HepG2 (cell line): Measurements from ENCODE around the gene IRAK1BP1. TPM values are rescaled to one million over a fixed set of nuclear protein-coding genes. Genes with fewer than 3 reads are reported as not detected.

Experiments
- ATAC-seq: fragments of 200-7000 bp; cut with Tn5 transposase; 3 replicates; pipeline ENCODE4 v1.9.1; 2020; ENCODE audit warnings: mild to moderate bottlenecking, moderate library complexity
- BruUV-seq: library from RNA; stranded (reverse); fragments of 400-500 nt; replicated peaks from 2 replicates; lab custom pipeline; 2021; lab: Mats Ljungman, UMichigan
- CTCF ChIA-PET: fragments of 300-600 bp; formaldehyde crosslinking; extraction: SDS; loops from one replicate; lab custom pipeline; 2021; ENCODE audit warnings: low total read pairs, inconsistent platforms, low intra/inter-chr PET ratio; lab: Yijun Ruan, JAX
- POLR2A ChIA-PET: fragments of 350-600 bp; sonication (Branson Sonifier 250); formaldehyde crosslinking; loops from one replicate; lab custom pipeline; 2020; ENCODE audit warnings: antibody characterized with exemption, inconsistent platforms; lab: Yijun Ruan, JAX
- DNase-seq: peaks from one replicate; pipeline ENCODE4 v3.0.0-alpha.2; 2015; ENCODE audit warnings: low spot score
- FAIRE-seq: peaks from 3 replicates; lab custom pipeline; 2011; peaks lifted over from hg19 to GRCh38; lab: Jason Lieb, UNC
- H2AFZ ChIP-seq: one replicate; pipeline ENCODE4 v1.6.1; 2011; ENCODE audit warnings: low read length, inconsistent platforms
- H3K27ac ChIP-seq: fragments of 300-600 bp; 3 replicates; pipeline ENCODE4 v1.8.0; 2011; ENCODE audit warnings: mixed run types, mild to moderate bottlenecking, mixed read lengths, low read length, inconsistent platforms; ENCODE audit not compliant: insufficient read depth; ENCODE audit errors: extremely low read length
- H3K27me3 ChIP-seq, 2 experiments: fragments of 200-600 bp in 1 of 2; 2 replicates in 1 of 2; 3 replicates in 1 of 2; pipeline versions ENCODE4 v1.6.0 to v1.8.0; 2011; ENCODE audit warnings: low read length in 2 of 2, mild to moderate bottlenecking in 2 of 2, moderate library complexity in 2 of 2, inconsistent platforms in 1 of 2; ENCODE audit not compliant: insufficient read depth in 2 of 2, control insufficient read depth in 1 of 2
- H3K36me3 ChIP-seq, 2 experiments: fragments of 200-600 bp in 1 of 2; replicated peaks in 1 of 2; 2 replicates in 1 of 2; 3 replicates in 1 of 2; pipeline versions ENCODE4 v1.5.1 to v1.8.0; 2011; ENCODE audit warnings: low read length in 2 of 2, inconsistent platforms in 1 of 2; ENCODE audit not compliant: insufficient read depth in 2 of 2, control insufficient read depth in 1 of 2
- H3K4me1 ChIP-seq: 2 replicates; pipeline ENCODE4 v1.5.1; 2012; ENCODE audit warnings: low read length, inconsistent platforms; ENCODE audit not compliant: insufficient read depth
- H3K4me2 ChIP-seq: 2 replicates; pipeline ENCODE4 v1.6.0; 2011; ENCODE audit warnings: low read depth, low read length, inconsistent platforms
- H3K4me3 ChIP-seq, 3 experiments: fragments of 200-600 bp in 1 of 3; sonication (generic), shearing (Covaris generic) in 1 of 3; replicated peaks in 1 of 3; 2 replicates each; pipeline ENCODE4 v1.5.1; 2011 to 2016; ENCODE audit warnings: low read length in 3 of 3, inconsistent platforms in 2 of 3, low read depth in 2 of 3, mild to moderate bottlenecking in 2 of 3, control low read depth in 1 of 3, mixed read lengths in 1 of 3; ENCODE audit not compliant: insufficient read depth in 1 of 3
- H3K79me2 ChIP-seq: one replicate; pipeline ENCODE4 v1.6.1; 2011; ENCODE audit warnings: low read length, inconsistent platforms; ENCODE audit not compliant: insufficient read depth
- H3K9ac ChIP-seq: 2 replicates; pipeline ENCODE4 v1.6.0; 2011; ENCODE audit warnings: mild to moderate bottlenecking, low read depth, low read length, inconsistent platforms; ENCODE audit not compliant: insufficient read depth
- H3K9me3 ChIP-seq: 2 replicates; pipeline ENCODE4 v1.5.1; 2012; ENCODE audit warnings: mild to moderate bottlenecking, low read length
- H4K20me1 ChIP-seq: 2 replicates; pipeline ENCODE4 v1.6.0; 2011; ENCODE audit warnings: inconsistent platforms, mild to moderate bottlenecking, low read length, moderate library complexity; ENCODE audit not compliant: insufficient read depth
- CENPT ChIP-seq: sonication (generic); formaldehyde crosslinking; IDR thresholded peaks from 2 replicates; pipeline ENCODE4 v1.8.0; 2022; ENCODE audit warnings: low read depth, mild to moderate bottlenecking, moderate library complexity, missing genetic modification reagents
- E2F5 ChIP-seq: sonication (generic); formaldehyde crosslinking; conservative IDR thresholded peaks from 2 replicates; pipeline ENCODE4 v1.4.0; 2020; ENCODE audit warnings: missing genetic modification reagents
- GMEB2 ChIP-seq: IDR thresholded peaks from 2 replicates; pipeline ENCODE4 v1.6.1; 2016; ENCODE audit warnings: missing biosample characterization, missing genetic modification reagents, low read depth
- KAT7 ChIP-seq: IDR thresholded peaks from 2 replicates; pipeline ENCODE4 v1.6.1; 2018; ENCODE audit warnings: borderline replicate concordance, missing compliant biosample characterization
- MLLT10 ChIP-seq: sonication (generic); formaldehyde crosslinking; IDR thresholded peaks from 2 replicates; pipeline ENCODE4 v1.4.0; 2020; ENCODE audit warnings: missing genetic modification reagents
- SP5 ChIP-seq: IDR thresholded peaks from 2 replicates; pipeline ENCODE4 v1.6.1; 2016; ENCODE audit warnings: low read depth, borderline replicate concordance
- SRSF1 ChIP-seq: fragments of 200-400 bp; formaldehyde crosslinking; optimal IDR thresholded peaks from 2 replicates; pipeline ENCODE3; 2017; ENCODE audit warnings: mild to moderate bottlenecking, low read depth, low read length, moderate library complexity
- YY1 ChIP-seq: IDR thresholded peaks from 2 replicates; pipeline ENCODE4 v1.6.1; 2011; ENCODE audit warnings: low read length, low read depth, moderate library complexity, mild to moderate bottlenecking; ENCODE audit not compliant: insufficient read depth, insufficient replicate concordance
- ZNF234 ChIP-seq: sonication (generic); formaldehyde crosslinking; conservative IDR thresholded peaks from 2 replicates; pipeline ENCODE4 v1.5.1; 2020; ENCODE audit warnings: mild to moderate bottlenecking, missing genetic modification reagents
- ZNF343 ChIP-seq: sonication (generic); formaldehyde crosslinking; IDR thresholded peaks from 2 replicates; pipeline ENCODE4 v1.4.0; 2020; ENCODE audit warnings: mild to moderate bottlenecking, missing genetic modification reagents
- ZNF660 ChIP-seq: sonication (generic); formaldehyde crosslinking; IDR thresholded peaks from 2 replicates; pipeline ENCODE4 v1.5.1; 2020; ENCODE audit warnings: mild to moderate bottlenecking, low read depth, missing genetic modification reagents, borderline replicate concordance
- ZNF691 ChIP-seq: sonication (generic); formaldehyde crosslinking; IDR thresholded peaks from 2 replicates; pipeline ENCODE4 v1.4.0; 2020; ENCODE audit warnings: missing genetic modification reagents, low read depth, mild to moderate bottlenecking, borderline replicate concordance
- WGBS: methylation state at CpG from one replicate; pipeline ENCODE4 v1.1.6; 2017; ENCODE audit warnings: low lambda C conversion rate; 5-methylcytosine and 5-hydroxymethylcytosine counted together
- in situ Hi-C: cut with HindIII; loops from 2 replicates; pipeline ENCODE4 v1.10.0; 2017; ENCODE audit warnings: low pct_unique_long_range_greater_than_20kb; ENCODE audit not compliant: extremely low pct_ligation_motif_present
- intact Hi-C: fragments of 100-400 bp; cut with micrococcal nuclease; formaldehyde crosslinking; loops from one replicate; pipeline ENCODE4 v1.10.0; 2022; ENCODE audit not compliant: unreplicated experiment
- polyA plus RNA-seq, 8 experiments: library from polyadenylated mRNA; depleted of rRNA in 3 of 8; stranded (reverse) in 7 of 8; unstranded in 1 of 8; fragments of >200 nt; fragmentation: Illumina TruSeq in 4 of 8; extraction: Trizol in 4 of 8; gene quantifications; 2 replicates each; pipeline versions ENCODE4 v1.2.1 to v1.2.3, GENCODE V29; 2011 to 2016; ENCODE audit warnings: low read depth in 4 of 8, missing spikeins in 1 of 8, mixed read lengths in 1 of 8; ENCODE audit not compliant: insufficient read depth in 1 of 8
- total RNA-seq, 5 experiments: library from RNA; depleted of rRNA; stranded (reverse); fragments of >200 nt; fragmentation: Illumina TruSeq; extraction: Trizol; gene quantifications; 2 replicates each; pipeline ENCODE4 v1.2.3, GENCODE V29; 2016; ENCODE audit warnings: low read depth in 1 of 5

Gene IRAK1BP1
- total and polyA plus RNA-seq, 2 of the 13 experiments (the other 11 are each of a cell fraction or from before 2014, with no cell fraction given), result 0.86 to 1.5 TPM

GRCh38 chr6:78925317-78925716 is 58.0 kb downstream of the IRAK1BP1 start:
- WGBS, result 22% methylated on average over 3 of the region's 3 CpGs
- H3K4me3 ChIP-seq, result no peak overlapping the region
- DNase-seq (no peak), ATAC-seq (no peak), FAIRE-seq (no peak)
- no peaks in the 10 kb centered on the region for H3K4me1 ChIP-seq
- no peak overlapping the region for H3K27ac ChIP-seq
- no peak overlapping the region for H2AFZ ChIP-seq
- H4K20me1 ChIP-seq, result no peaks in the 10 kb centered on the region
- H3K9ac ChIP-seq, result no peak overlapping the region
- H3K79me2 ChIP-seq, result no peaks in the 10 kb centered on the region
- intact Hi-C loops, result no loop called here
- H3K4me2 ChIP-seq, result no peak overlapping the region
- POLR2A ChIA-PET, result no interaction called here
- no peaks in the 10 kb centered on the region for H3K27me3 ChIP-seq
- TF ChIP-seq ZNF343 (CRISPR knock-in tag) (no peak), SP5 (no peak), CENPT (no peak), MLLT10 (no peak), ZNF234 (CRISPR knock-in tag) (no peak), KAT7 (CRISPR knock-in tag) (no peak), ZNF660 (CRISPR knock-in tag) (no peak), YY1 (no peak), ZNF691 (no peak), E2F5 (no peak), GMEB2 (CRISPR knock-in tag) (no peak), SRSF1 (no peak)
- TF ChIP-seq, all 625 proteins: peak for 0
- CTCF ChIA-PET, result no interaction called here
- in situ Hi-C loops, result no loop called here
- no peaks in the 10 kb centered on the region for H3K9me3 ChIP-seq
- no TSS peak for BruUV-seq
- H3K36me3 ChIP-seq, result no peaks in the 10 kb centered on the region
